Activated CD4-positive, alpha-beta memory T cell treated with anti-CD3 and anti-CD28 coated beads for 36 hours (primary cell): ENCODE results near the gene BRD9. TPM values are rescaled to one million over a fixed set of nuclear protein-coding genes. Genes with fewer than 3 reads are reported as not detected.
"Not testable (repeated sequence)": the region's sequence is repeated elsewhere in the genome, so short reads cannot be mapped to it uniquely, and the experiment has no call there.

Source experiments
- CTCF ChIA-PET: fragments of 350-600 bp; sonication (Branson Sonifier 250); formaldehyde crosslinking; loops from one replicate; lab custom pipeline; 2021; ENCODE audit warnings: antibody characterized with exemption, inconsistent platforms; lab: Charles Lee
- POLR2A ChIA-PET: fragments of 350-600 bp; sonication (Branson Sonifier 250); formaldehyde crosslinking; loops from one replicate; lab custom pipeline; 2021; ENCODE audit warnings: antibody characterized with exemption; lab: Charles Lee
- DNase-seq: peaks from one replicate; pipeline ENCODE4 v3.0.0-alpha.2; 2020
- H3K27ac Mint-ChIP-seq: one replicate; pipeline ENCODE4 v1.8.0; 2021; ENCODE audit warnings: mixed read lengths
- H3K27me3 Mint-ChIP-seq: one replicate; pipeline ENCODE4 v1.8.0; 2021; ENCODE audit warnings: mixed read lengths
- H3K36me3 Mint-ChIP-seq: one replicate; pipeline ENCODE4 v1.8.0; 2021; ENCODE audit warnings: mixed read lengths
- H3K4me1 Mint-ChIP-seq: one replicate; pipeline ENCODE4 v1.8.0; 2021; ENCODE audit warnings: low read depth, mixed read lengths
- H3K4me3 Mint-ChIP-seq: one replicate; pipeline ENCODE4 v1.8.0; 2021; ENCODE audit warnings: mild to moderate bottlenecking, mixed read lengths
- H3K9me3 Mint-ChIP-seq: one replicate; pipeline ENCODE4 v1.8.0; 2021; ENCODE audit warnings: mixed read lengths
- intact Hi-C: fragments of 100-400 bp; cut with micrococcal nuclease; formaldehyde crosslinking; loops from one replicate; pipeline ENCODE4 v1.15.1; 2023
- total RNA-seq, 2 experiments: library from RNA; stranded (reverse); gene quantifications; one replicate each; pipeline ENCODE4 v1.2.3, GENCODE V29; 2021

BRD9 gene
- total RNA-seq, result 10 to 100 TPM; 43.1 to 50.7 TPM

GRCh38 chr5:892394-893136 is at the start of gene BRD9, which contains the start of gene TRIP13:
TSS of gene BRD9 (minus strand) at chr5:892801. CDS start at chr5:892657, 144 bp downstream.
TSS of gene TRIP13 (plus strand) at chr5:892884. CDS start at chr5:892999, 115 bp downstream.
- H3K9me3 Mint-ChIP-seq, result no peaks in the 10 kb centered on the region
- CTCF ChIA-PET, result interaction anchor here (0.6 to 3.5 kb wide), 10 partner anchors 8 to 753 kb away, joined by 3 to 20 read pairs (median 4); no protein-coding TSS in a partner anchor
- POLR2A ChIA-PET, result interaction anchor here (0.8 to 1.2 kb wide), 2 partner anchors 64 to 134 kb away, joined by 3 read pairs; no protein-coding TSS in a partner anchor
- peaks cover 46% of the 10 kb centered on the region for H3K36me3 Mint-ChIP-seq
- peak within 1 kb of the TSS; percentile 84 for H3K27ac Mint-ChIP-seq
- peak; percentile 89 for DNase-seq
- peak within 1 kb of the TSS; percentile 85 for H3K4me3 Mint-ChIP-seq
- H3K27me3 Mint-ChIP-seq, result no peaks in the 10 kb centered on the region
- intact Hi-C loops, result loop anchor here (5.0 kb wide), 2 partner anchors 220 to 280 kb away; partner anchors contain the start of gene CEP72
- peaks cover 25% of the 10 kb centered on the region for H3K4me1 Mint-ChIP-seq

GRCh38 chr5:940741-941140 is 48.1 kb upstream of the BRD9 start:
- CTCF ChIA-PET, H3K36me3 Mint-ChIP-seq, H3K27ac Mint-ChIP-seq, H3K9me3 Mint-ChIP-seq, H3K4me3 Mint-ChIP-seq, intact Hi-C loops, DNase-seq, POLR2A ChIA-PET, H3K4me1 Mint-ChIP-seq: not testable (repeated sequence)
- H3K27me3 Mint-ChIP-seq, result peaks cover 27% of the 10 kb centered on the region

- H3K27me3 Mint-ChIP-seq, result peaks cover 16% of the 10 kb centered on the region
- no peak for DNase-seq
- H3K27ac Mint-ChIP-seq, result no peak overlapping the region
- H3K36me3 Mint-ChIP-seq, result no peaks in the 10 kb centered on the region
- no peaks in the 10 kb centered on the region for H3K4me1 Mint-ChIP-seq
- intact Hi-C loops, result no loop called here
- CTCF ChIA-PET, result interaction anchor here (0.8 kb wide), 1 partner anchor 16 kb away, joined by 3 read pairs; no protein-coding TSS in a partner anchor
- no peak overlapping the region for H3K4me3 Mint-ChIP-seq
- H3K9me3 Mint-ChIP-seq, result no peaks in the 10 kb centered on the region
- POLR2A ChIA-PET, result no interaction called here
Measured at GRCh38 chr5:939368-939767, 46.8 kb upstream of the BRD9 start.

GRCh38 chr5:937151-937924 is 44.7 kb upstream of the BRD9 start:
- intact Hi-C loops, result no loop called here
- Mint-ChIP-seq H3K27ac (no peak overlapping the region), H3K36me3 (no peaks in the 10 kb centered on the region), H3K4me3 (no peak overlapping the region), H3K27me3 (peaks cover 12% of the 10 kb centered on the region), H3K9me3 (no peaks in the 10 kb centered on the region), H3K4me1 (peaks cover 10% of the 10 kb centered on the region)
- ChIA-PET CTCF (interaction anchor here (1.6 kb wide), 1 partner anchor 73 kb away, joined by 5 read pairs; no protein-coding TSS in a partner anchor), POLR2A (no interaction called here)
- peak; percentile 5 for DNase-seq

GRCh38 chr5:936149-937144 is 43.8 kb upstream of the BRD9 start:
- H3K27ac Mint-ChIP-seq, result no peak overlapping the region
- peaks cover 10% of the 10 kb centered on the region for H3K4me1 Mint-ChIP-seq
- H3K27me3 Mint-ChIP-seq, result peaks cover 9% of the 10 kb centered on the region
- H3K4me3 Mint-ChIP-seq, result no peak overlapping the region
- no peaks in the 10 kb centered on the region for H3K36me3 Mint-ChIP-seq
- POLR2A ChIA-PET, result no interaction called here
- H3K9me3 Mint-ChIP-seq, result no peaks in the 10 kb centered on the region
- CTCF ChIA-PET, result interaction anchor here (1.6 to 2.4 kb wide), 2 partner anchors 13 to 74 kb away, joined by 5 to 7 read pairs; no protein-coding TSS in a partner anchor
- intact Hi-C loops, result no loop called here
- no peak for DNase-seq

GRCh38 chr5:935510-936084 is 43.0 kb upstream of the BRD9 start:
- CTCF ChIA-PET, result interaction anchor here (1.6 to 2.4 kb wide), 2 partner anchors 12 to 75 kb away, joined by 5 to 7 read pairs; no protein-coding TSS in a partner anchor
- no peak for DNase-seq
- Mint-ChIP-seq H3K36me3 (no peaks in the 10 kb centered on the region), H3K27ac (no peak overlapping the region), H3K4me1 (peaks cover 10% of the 10 kb centered on the region), H3K27me3 (peaks cover 3% of the 10 kb centered on the region), H3K4me3 (no peak overlapping the region), H3K9me3 (no peaks in the 10 kb centered on the region)
- intact Hi-C loops, result no loop called here
- POLR2A ChIA-PET, result no interaction called here

- H3K4me3 Mint-ChIP-seq, H3K36me3 Mint-ChIP-seq, H3K4me1 Mint-ChIP-seq, H3K27ac Mint-ChIP-seq, intact Hi-C loops, POLR2A ChIA-PET, DNase-seq, H3K9me3 Mint-ChIP-seq, H3K27me3 Mint-ChIP-seq: not testable (repeated sequence)
- CTCF ChIA-PET, result interaction anchor here (0.6 to 2.4 kb wide), 3 partner anchors 11 to 522 kb away, joined by 3 to 7 read pairs (median 3); no protein-coding TSS in a partner anchor
Measured at GRCh38 chr5:934381-934967, 41.9 kb upstream of the BRD9 start.

GRCh38 chr5:933951-934350 is 41.4 kb upstream of the BRD9 start:
- H3K4me1 Mint-ChIP-seq, H3K27ac Mint-ChIP-seq, H3K36me3 Mint-ChIP-seq, H3K4me3 Mint-ChIP-seq, intact Hi-C loops, H3K9me3 Mint-ChIP-seq, POLR2A ChIA-PET, H3K27me3 Mint-ChIP-seq: not testable (repeated sequence)
- peak; percentile 7 for DNase-seq
- CTCF ChIA-PET, result interaction anchor here (2.4 kb wide), 1 partner anchor 10 kb away, joined by 7 read pairs; no protein-coding TSS in a partner anchor

GRCh38 chr5:933251-933861 is 40.8 kb upstream of the BRD9 start:
- no peak overlapping the region for H3K4me3 Mint-ChIP-seq
- ChIA-PET POLR2A (no interaction called here), CTCF (no interaction called here)
- no peaks in the 10 kb centered on the region for H3K36me3 Mint-ChIP-seq
- intact Hi-C loops, result no loop called here
- no peak overlapping the region for H3K27ac Mint-ChIP-seq
- no peaks in the 10 kb centered on the region for H3K27me3 Mint-ChIP-seq
- peak; percentile 23 for DNase-seq
- H3K9me3 Mint-ChIP-seq, result no peaks in the 10 kb centered on the region
- H3K4me1 Mint-ChIP-seq, result peaks cover 10% of the 10 kb centered on the region

GRCh38 chr5:932628-933250 is 40.1 kb upstream of the BRD9 start:
- CTCF ChIA-PET, result no interaction called here
- H3K27ac Mint-ChIP-seq, result no peak overlapping the region
- POLR2A ChIA-PET, result no interaction called here
- DNase-seq, result no peak
- intact Hi-C loops, result no loop called here
- H3K36me3 Mint-ChIP-seq, result no peaks in the 10 kb centered on the region
- no peaks in the 10 kb centered on the region for H3K9me3 Mint-ChIP-seq
- H3K27me3 Mint-ChIP-seq, result peaks cover 3% of the 10 kb centered on the region
- H3K4me3 Mint-ChIP-seq, result no peak overlapping the region
- peaks cover 10% of the 10 kb centered on the region for H3K4me1 Mint-ChIP-seq
